GM20431 (cell line): Measurements from ENCODE around the gene SH2D3A.
"Not testable (repeated sequence)": the region's sequence is repeated elsewhere in the genome, so short reads cannot be mapped to it uniquely, and the experiment has no call there.

Source experiments
- in situ Hi-C: fragments of 300-500 bp; cut with MseI, MboI; formaldehyde crosslinking; loops from one replicate; pipeline ENCODE4 v1.15.0; 2020; ENCODE audit warnings: low sequenced_read_pairs; ENCODE audit not compliant: unreplicated experiment

SH2D3A gene

DNA sequence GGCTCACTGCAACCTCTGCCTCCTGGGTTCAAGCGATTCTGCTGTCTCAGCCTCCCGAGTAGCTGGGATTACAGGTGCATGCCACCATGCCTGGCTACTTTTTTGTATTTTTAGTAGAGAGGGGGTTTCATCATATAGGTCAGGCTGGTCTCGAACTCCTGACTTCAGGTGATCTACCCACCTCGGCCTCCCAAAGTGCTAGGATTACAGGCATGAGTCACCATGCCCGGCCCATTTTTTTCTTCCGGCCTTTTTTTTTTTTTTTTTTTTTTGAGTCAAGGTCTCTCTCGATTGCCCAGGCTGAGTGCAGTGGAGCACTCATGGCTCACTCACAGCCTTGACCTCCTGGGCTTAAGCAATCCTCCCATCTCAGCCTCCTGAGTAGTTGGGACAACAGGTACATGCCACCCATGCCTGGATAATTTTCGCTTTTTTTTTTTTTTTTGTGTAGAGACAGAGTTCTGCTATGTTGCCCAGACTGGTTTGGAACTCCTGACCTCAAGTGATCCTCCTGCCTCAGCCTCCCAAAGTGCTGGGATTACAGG, 4.9 kb downstream of the SH2D3A start:
- in situ Hi-C loops = not testable (repeated sequence)

- in situ Hi-C loops = no loop called here
Measured at GRCh38 chr19:6761053-6761676, 6.1 kb downstream of the SH2D3A start.

DNA sequence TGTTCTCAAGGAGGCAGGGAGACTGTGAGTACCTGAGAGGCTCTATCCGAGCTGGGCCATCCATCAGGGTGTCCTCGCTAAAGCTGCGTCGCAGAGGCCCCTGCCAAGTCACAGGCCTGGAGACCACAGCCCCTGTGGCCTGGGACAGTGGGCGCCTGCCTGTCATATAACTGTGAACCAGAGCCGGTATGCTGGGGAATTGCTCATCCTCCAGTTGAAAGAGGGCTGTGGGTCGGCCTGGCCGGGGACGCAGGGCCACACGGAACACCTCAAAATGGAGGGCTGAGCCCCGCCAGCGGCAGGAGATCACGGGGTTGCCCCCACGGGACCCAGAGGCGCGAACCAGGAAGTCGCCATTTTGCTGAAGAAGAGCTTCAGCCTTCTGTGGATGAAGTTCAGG, 6.6 kb downstream of the SH2D3A start:
- in situ Hi-C loops = no loop called here

DNA sequence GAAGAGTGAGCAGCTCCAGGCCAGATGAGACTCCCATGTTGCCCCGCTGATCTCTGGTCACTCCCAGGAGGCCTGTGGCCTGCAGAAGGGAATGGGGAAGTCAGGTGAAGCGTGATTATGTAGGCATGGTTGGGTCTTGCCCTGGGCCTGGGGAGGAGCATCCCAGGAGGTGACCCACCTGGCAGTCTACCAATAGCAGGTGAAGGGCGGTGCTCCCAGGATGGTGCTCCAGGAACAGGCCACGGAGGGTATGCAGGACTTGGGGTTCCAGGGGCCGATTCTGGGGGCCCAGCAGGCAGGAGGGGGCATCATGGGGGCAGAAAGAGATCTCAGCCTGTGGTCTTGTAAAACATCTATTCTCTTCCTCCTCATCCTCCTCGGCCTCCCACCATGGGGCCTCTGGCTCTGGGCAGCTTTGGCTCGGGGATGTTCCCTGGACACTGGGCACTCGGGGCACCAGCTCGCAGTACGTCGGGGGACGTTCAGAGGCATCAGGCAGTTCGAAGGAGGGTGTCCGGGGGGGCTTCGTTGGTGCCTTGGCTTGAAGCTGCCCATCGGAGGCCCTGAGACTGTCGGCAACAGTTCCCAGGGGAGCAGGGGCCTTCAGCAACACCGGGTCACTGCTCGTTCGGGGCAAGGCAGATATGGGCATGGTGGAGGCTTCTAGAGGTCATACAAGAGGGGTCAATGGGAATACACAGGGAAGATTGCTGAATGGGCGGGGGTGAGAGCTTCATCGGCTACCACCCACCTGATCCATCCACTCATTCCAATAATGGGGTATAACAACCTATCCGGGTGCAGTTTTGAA, 12.4 kb downstream of the SH2D3A start:
- in situ Hi-C loops = no loop called here

DNA sequence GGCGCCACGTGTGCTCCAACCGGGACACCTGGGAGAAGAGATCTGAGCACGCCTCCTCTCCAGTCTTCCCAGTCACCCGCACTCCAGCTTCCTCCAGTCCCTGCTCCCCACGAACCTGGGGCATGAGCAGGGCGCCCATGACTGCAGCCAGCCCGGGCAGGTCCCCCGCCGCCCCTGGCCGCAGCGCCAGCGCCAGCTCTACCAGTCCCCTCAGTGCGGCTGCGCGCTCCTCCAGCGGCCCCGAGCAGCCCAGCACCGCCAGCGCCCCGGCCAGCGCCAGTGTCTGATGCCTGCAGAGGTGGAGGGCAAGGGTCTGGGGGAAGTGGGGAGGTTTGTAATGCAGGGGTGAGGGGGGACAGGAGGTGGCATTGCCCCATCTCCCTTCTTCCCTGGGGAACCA, 13.1 kb downstream of the SH2D3A start:
- in situ Hi-C loops = no loop called here

- in situ Hi-C loops = no loop called here
Measured at GRCh38 chr19:6753178-6754031, 13.8 kb downstream of the SH2D3A start.

GRCh38 chr19:6752256-6753177, 14.7 kb downstream of the SH2D3A start:
- in situ Hi-C loops = no loop called here

DNA sequence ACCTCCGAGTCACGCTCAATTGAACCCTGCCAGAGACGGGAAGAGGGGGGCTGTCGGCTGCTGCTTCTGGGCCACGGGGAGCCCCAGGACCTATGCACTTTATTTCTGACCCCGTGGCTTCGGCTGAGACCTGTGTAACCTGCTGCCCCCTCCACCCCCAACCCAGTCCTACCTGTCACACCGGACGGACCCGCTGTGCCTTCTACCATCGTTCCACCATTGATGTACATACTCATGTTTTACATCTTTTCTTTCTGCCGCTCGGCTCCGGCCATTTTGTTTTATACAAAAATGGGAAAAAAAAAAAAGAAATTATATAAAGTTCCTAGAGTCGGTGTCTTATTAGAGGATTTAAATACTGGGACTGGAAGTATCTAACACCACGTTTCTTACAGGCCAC, 16.0 kb downstream of the SH2D3A start:
- in situ Hi-C loops = no loop called here

DNA sequence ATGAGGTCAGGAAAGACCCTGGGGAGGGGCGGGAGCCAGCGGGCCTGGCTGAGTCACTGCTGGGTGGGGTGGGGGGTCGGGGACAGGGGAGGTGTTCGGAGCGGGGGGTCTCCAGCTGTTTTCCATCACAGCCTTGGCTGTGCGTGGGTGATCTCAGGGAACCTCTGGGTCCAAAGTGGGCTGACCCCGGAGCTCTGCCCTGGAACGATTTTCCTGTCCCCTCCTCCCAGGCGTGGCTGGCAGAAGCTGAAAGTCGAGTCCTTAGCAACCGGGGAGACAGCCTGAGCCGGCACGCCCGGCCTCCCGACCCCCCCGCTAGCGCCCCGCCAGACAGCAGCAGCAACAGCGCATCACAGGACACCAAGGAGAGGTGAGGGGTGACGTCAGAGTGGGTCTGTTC, 17.2 kb downstream of the SH2D3A start:
- in situ Hi-C loops = no loop called here

- in situ Hi-C loops = not testable (repeated sequence)
Measured at GRCh38 chr19:6748543-6748942, 18.7 kb downstream of the SH2D3A start.

DNA sequence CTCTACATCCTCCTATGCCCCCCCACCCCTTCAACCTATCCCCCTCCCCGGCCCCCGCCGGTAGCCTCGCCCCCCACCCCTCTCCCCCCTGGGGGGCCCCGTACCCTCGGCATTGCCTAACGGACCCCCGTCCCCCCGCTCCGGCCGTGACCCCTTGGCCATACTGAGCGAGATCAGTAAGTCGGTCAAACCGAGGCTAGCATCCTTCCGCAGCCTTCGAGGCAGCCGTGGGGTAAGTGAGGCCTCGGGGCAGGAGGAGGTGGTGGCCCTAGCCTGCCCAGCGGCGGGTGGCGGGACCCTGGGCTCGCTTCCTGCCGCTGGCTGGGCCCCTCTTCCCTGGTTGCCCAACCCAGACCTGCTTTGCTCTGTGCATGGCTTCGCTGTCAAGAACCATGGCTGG, 21.3 kb downstream of the SH2D3A start:
- in situ Hi-C loops = no loop called here

- in situ Hi-C loops = no loop called here
Measured at GRCh38 chr19:6744381-6745301, 22.6 kb downstream of the SH2D3A start.

GRCh38 chr19:6743714-6744380, 23.4 kb downstream of the SH2D3A start:
- in situ Hi-C loops = no loop called here

GRCh38 chr19:6743066-6743465, 24.2 kb downstream of the SH2D3A start:
- in situ Hi-C loops = no loop called here

GRCh38 chr19:6740589-6741343, 26.5 kb downstream of the SH2D3A start:
- in situ Hi-C loops = no loop called here

DNA sequence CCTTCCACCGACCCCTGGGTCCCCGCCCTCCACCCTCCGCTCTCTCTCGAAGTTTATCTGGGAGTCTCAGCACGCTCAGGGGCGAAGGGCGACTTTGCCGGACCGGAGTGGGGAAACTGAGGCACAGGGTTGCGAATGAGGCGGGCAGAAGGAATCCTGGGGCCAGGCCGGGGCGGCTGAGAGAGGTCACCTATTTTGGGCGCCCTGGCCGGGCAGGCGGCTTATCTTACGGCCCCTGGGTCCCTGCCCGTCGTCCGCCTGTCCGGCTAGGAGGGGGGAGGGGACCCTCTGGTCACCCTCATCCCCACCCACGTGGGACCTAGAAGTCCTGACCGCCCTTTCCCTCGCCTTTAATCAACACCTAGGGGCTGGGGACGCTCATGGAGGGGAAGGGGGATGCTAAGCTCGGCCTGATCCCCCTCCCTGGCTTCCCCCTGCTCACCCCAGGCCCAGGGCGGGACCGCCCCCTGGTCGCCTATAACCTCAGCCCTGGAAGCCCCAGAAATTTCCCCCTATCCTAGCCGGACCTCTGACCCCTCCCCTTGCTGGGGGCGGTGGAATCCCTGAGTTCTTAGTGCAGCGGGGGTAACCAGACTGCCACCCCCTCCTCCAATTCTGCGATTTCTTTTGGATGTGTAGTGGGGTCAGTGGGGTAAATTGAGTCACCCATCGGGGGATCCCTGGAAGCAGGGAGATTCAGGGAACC, 27.2 kb downstream of the SH2D3A start:
- in situ Hi-C loops = no loop called here

DNA sequence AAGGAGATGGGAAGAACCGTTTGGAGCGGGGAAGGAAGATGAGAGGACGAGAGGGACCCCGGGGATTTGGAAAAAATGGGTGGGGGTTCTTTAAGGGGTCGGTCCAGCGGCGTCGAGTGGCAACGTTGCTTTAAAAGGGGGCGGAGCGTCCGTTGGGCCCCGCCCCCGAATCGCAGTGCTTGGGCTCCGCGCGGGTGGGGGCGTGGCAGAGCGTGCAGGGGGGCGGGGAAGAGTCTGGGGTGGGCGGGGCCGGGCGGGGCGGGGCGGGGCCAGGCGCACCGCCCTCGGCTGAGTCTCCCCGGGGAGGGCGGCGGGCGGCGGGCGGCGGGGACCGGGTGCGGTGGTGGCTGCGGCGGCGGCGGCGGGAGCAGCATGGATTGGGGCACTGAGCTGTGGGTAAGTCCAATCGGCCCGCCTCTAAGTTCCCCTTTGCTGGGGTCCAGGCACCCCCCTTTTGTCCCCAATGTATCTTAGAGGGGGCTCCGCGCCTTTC, 27.8 kb downstream of the SH2D3A start, which contains the start of gene TRIP10:
Gene TRIP10 (plus strand): TSS at position 291 of the 493 bp plus-strand sequence. CDS start 82 bp downstream, at position 373.
- in situ Hi-C loops = no loop called here
